PC-9 (cell line): Measurements from ENCODE around the gene APOC4.

Source experiments
- CTCF ChIP-seq: fragments of 200-600 bp; sonication (generic); conservative IDR thresholded peaks from 2 replicates; pipeline ENCODE4 v1.6.1; 2017; ENCODE audit warnings: mixed run types, antibody characterized with exemption, mild to moderate bottlenecking, moderate library complexity
- EZH2 ChIP-seq: fragments of 200-600 bp; sonication (generic); IDR thresholded peaks from 2 replicates; pipeline ENCODE4 v1.8.0; 2017; ENCODE audit warnings: antibody characterized with exemption, low read depth

GRCh38 chr19:44959691-44960090 lies 17.7 kb downstream of the APOC4 start:
- no peak for TF ChIP-seq EZH2
- TF ChIP-seq CTCF, result no peak
